ENCODE results near the gene TRAF4.
"Not testable (repeated sequence)": the region's sequence is repeated elsewhere in the genome, so short reads cannot be mapped to it uniquely, and the experiment has no call there.

TRAF4 gene

DNA sequence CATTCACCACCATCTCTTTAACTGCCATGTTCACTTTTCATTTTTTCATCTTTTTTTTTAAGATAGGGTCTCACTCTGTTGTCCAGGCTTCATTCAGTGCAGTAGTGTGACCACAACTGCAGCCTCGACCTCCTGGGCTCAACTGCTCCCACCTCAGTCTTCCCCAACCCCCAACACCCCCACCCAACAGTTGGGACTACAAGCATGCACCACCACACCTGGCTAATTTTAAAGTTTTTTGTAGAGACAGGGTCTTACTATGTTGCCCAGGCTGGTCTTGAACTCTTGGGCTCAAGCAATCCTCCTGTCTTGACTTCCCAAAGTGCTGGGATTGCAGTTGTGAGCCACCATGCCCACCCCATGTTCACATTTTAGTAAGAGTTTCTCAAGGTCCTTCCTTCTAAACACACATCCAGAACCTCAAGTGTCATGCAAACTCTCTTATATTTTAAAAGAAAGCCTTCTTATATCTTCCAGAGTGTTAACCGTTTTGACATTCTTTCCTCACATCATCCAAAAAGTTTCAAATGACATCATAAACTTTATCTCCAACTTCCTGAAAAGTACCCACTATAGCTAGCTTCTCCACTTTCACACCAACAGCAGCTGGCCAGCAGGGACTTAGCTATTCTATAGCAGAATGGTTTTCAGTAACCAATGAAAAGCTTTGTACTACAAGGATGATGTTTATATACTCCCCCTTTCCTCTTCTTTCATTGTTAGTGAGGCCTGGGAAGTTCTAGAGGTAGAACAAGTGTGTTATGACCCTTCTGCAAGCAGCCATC, 49.3 kb downstream of the TRAF4 start:
- no peak for DNase-seq

GRCh38 chr17:28794846-28795441, 51.1 kb downstream of the TRAF4 start:
- not testable (repeated sequence) for DNase-seq

DNA sequence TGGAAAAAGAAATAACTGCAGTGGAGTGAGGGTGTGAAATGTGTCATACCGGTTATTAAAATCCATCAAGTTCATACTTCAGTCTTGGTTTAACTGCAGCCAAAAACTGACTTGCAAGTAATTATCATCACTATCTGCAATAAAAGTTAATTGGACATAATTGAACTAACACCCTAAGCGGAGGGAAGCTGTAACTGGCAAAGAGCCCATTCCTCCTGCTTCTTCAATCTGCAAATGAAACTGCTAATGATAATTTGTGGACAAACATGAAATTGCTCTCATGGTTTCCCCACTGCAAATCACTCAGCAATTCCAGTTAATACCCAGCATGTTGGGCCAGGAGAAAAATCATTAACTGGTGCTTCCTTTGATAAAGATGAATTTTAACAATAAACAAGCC, 52.3 kb downstream of the TRAF4 start:
- DNase-seq, result no peak
